HCT116 (cell line): ENCODE data around the gene SEC24A.
"Not testable (repeated sequence)": the region's sequence is repeated elsewhere in the genome, so short reads cannot be mapped to it uniquely, and the experiment has no call there.

Source experiments
- CTCF ChIP-seq, 3 experiments: fragments of 200-600 bp in 1 of 3; sonication (generic) in 1 of 3; IDR thresholded peaks in 2 of 3; conservative IDR thresholded peaks in 1 of 3; 2 replicates each; pipeline ENCODE4 v1.5.1; 2012 to 2017; ENCODE audit warnings: low read depth in 2 of 3, low read length in 2 of 3, antibody characterized with exemption in 1 of 3, borderline replicate concordance in 1 of 3, control low read depth in 1 of 3, mild to moderate bottlenecking in 1 of 3, mixed read lengths in 1 of 3, mixed run types in 1 of 3, moderate library complexity in 1 of 3; ENCODE audit not compliant: insufficient read depth in 1 of 3
- EZH2 ChIP-seq: fragments of 200-600 bp; sonication (generic); IDR thresholded peaks from 2 replicates; pipeline ENCODE4 v1.6.1; 2017; ENCODE audit warnings: antibody characterized with exemption, mixed run types
- MAX ChIP-seq: IDR thresholded peaks from 2 replicates; pipeline ENCODE4 v1.6.1; 2012
- POLR2A ChIP-seq: IDR thresholded peaks from 2 replicates; pipeline ENCODE4 v1.7.0; 2011; ENCODE audit warnings: borderline replicate concordance; ENCODE audit not compliant: insufficient read depth, insufficient read length; ENCODE audit errors: extremely low read depth
- POLR2AphosphoS5 ChIP-seq: IDR thresholded peaks from 2 replicates; pipeline ENCODE4 v1.6.1; 2011; ENCODE audit warnings: mild to moderate bottlenecking, low read depth, low read length, moderate library complexity
- RAD21 ChIP-seq: IDR thresholded peaks from 2 replicates; pipeline ENCODE4 v1.6.1; 2012; ENCODE audit warnings: low read depth, mild to moderate bottlenecking
- REST ChIP-seq: IDR thresholded peaks from 2 replicates; pipeline ENCODE4 v1.6.1; 2012; ENCODE audit warnings: low read depth
- SIN3A ChIP-seq: IDR thresholded peaks from 2 replicates; pipeline ENCODE4 v1.6.1; 2012; ENCODE audit warnings: low read depth
- SRF ChIP-seq: IDR thresholded peaks from 2 replicates; pipeline ENCODE4 v1.6.1; 2012; ENCODE audit warnings: low read depth
- ZFX ChIP-seq: fragments of 450-650 bp; IDR thresholded peaks from 2 replicates; pipeline ENCODE4 v1.6.1; 2017

- TF ChIP-seq MAX; CTCF (IDR thresholded peaks at IDR 0.05 in 2 of 3, conservative IDR thresholded peaks at IDR 0.05 in 1 of 3; ENCODE audit: borderline replicate concordance in 1 of 3, insufficient read depth in 1 of 3, low read depth in 2 of 3, low read length in 2 of 3); POLR2A; SRF; REST; SIN3A; POLR2AphosphoS5; RAD21; EZH2; ZFX: not testable (repeated sequence)
Measured at GRCh38 chr5:134715466-134715865, 66.9 kb downstream of the SEC24A start.
